Liver (tissue), 9 donors: ENCODE measurements around the gene KCNA2. TPM values are rescaled to one million over a fixed set of nuclear protein-coding genes. Genes with fewer than 3 reads are reported as not detected.

Experiments
- DNase-seq: peaks from one replicate; pipeline ENCODE4 v3.0.0-alpha.2; 2017; ENCODE audit warnings: low spot score
- H3K27ac ChIP-seq, 2 donors: one replicate each; pipeline ENCODE4 v1.7.0; 2013; ENCODE audit warnings: inconsistent platforms in 2 of 2, low read length in 2 of 2, control low read depth in 1 of 2, low read depth in 1 of 2, mild to moderate bottlenecking in 1 of 2
- H3K27me3 ChIP-seq, 4 donors: one replicate each; pipeline versions ENCODE4 v1.6.1 to v1.7.0; 2013; ENCODE audit warnings: low read length in 3 of 4, inconsistent platforms in 1 of 4, mild to moderate bottlenecking in 1 of 4, moderate library complexity in 1 of 4; ENCODE audit not compliant: control insufficient read depth in 4 of 4, insufficient read depth in 4 of 4
- H3K36me3 ChIP-seq, 4 donors: one replicate each; pipeline versions ENCODE4 v1.6.1 to v1.7.0; 2013; ENCODE audit warnings: low read length in 3 of 4, mild to moderate bottlenecking in 3 of 4, low read depth in 1 of 4, moderate library complexity in 1 of 4; ENCODE audit not compliant: control insufficient read depth in 4 of 4, insufficient read depth in 3 of 4
- H3K4me1 ChIP-seq, 4 donors: one replicate each; pipeline versions ENCODE4 v1.6.1 to v1.7.0; 2013; ENCODE audit warnings: low read length in 3 of 4, mild to moderate bottlenecking in 3 of 4, moderate library complexity in 1 of 4; ENCODE audit not compliant: control insufficient read depth in 4 of 4, insufficient read depth in 4 of 4
- H3K4me3 ChIP-seq, 3 donors: one replicate each; pipeline versions ENCODE4 v1.6.1 to v1.7.0; 2013; ENCODE audit warnings: low read length in 3 of 3, control low read depth in 1 of 3, low read depth in 1 of 3, mild to moderate bottlenecking in 1 of 3
- H3K9ac ChIP-seq, 2 donors: one replicate each; pipeline ENCODE4 v1.7.0; 2013; ENCODE audit warnings: low read length in 2 of 2, mild to moderate bottlenecking in 2 of 2, moderate library complexity in 2 of 2, control low read depth in 1 of 2, low read depth in 1 of 2
- H3K9me3 ChIP-seq, 4 donors: one replicate each; pipeline versions ENCODE4 v1.6.1 to v1.7.0; 2013; ENCODE audit warnings: low read length in 3 of 4; ENCODE audit not compliant: control insufficient read depth in 4 of 4
- EGR1 ChIP-seq, 2 donors: IDR thresholded peaks; 2 replicates each; pipeline ENCODE4 v1.6.1; 2016 to 2018; ENCODE audit warnings: antibody characterized with exemption in 2 of 2, low read depth in 2 of 2
- FOXA2 ChIP-seq: IDR thresholded peaks from 2 replicates; pipeline ENCODE4 v1.6.1; 2016; ENCODE audit warnings: antibody characterized with exemption
- GABPA ChIP-seq, 2 donors: IDR thresholded peaks in 1 of 2; conservative IDR thresholded peaks in 1 of 2; 2 replicates each; pipeline ENCODE4 v1.6.1; 2016; ENCODE audit warnings: antibody characterized with exemption in 2 of 2, mild to moderate bottlenecking in 1 of 2, moderate library complexity in 1 of 2
- HNF4A ChIP-seq, 2 donors: conservative IDR thresholded peaks; 2 replicates each; pipeline ENCODE4 v1.6.1; 2016; ENCODE audit warnings: antibody characterized with exemption in 2 of 2, mild to moderate bottlenecking in 2 of 2
- HNF4G ChIP-seq: IDR thresholded peaks from 2 replicates; pipeline ENCODE4 v1.6.1; 2016; ENCODE audit warnings: antibody characterized with exemption
- JUND ChIP-seq, 2 donors: IDR thresholded peaks; 2 replicates each; pipeline ENCODE4 v1.6.1; 2016; ENCODE audit warnings: antibody characterized with exemption in 2 of 2
- NR2F2 ChIP-seq: IDR thresholded peaks from 2 replicates; pipeline ENCODE4 v1.6.1; 2016; ENCODE audit warnings: antibody characterized with exemption
- RAD21 ChIP-seq, 2 donors: IDR thresholded peaks; 2 replicates each; pipeline ENCODE4 v1.6.1; 2016; ENCODE audit warnings: antibody characterized with exemption in 2 of 2, mild to moderate bottlenecking in 2 of 2
- RXRA ChIP-seq, 2 donors: IDR thresholded peaks; 2 replicates each; pipeline ENCODE4 v1.6.1; 2017 to 2018; ENCODE audit warnings: antibody characterized with exemption in 2 of 2, mild to moderate bottlenecking in 1 of 2
- SP1 ChIP-seq: IDR thresholded peaks from 2 replicates; pipeline ENCODE4 v1.6.1; 2018; ENCODE audit warnings: antibody characterized with exemption, mild to moderate bottlenecking
- TAF1 ChIP-seq: conservative IDR thresholded peaks from 2 replicates; pipeline ENCODE4 v1.6.1; 2016; ENCODE audit warnings: antibody characterized with exemption, mild to moderate bottlenecking
- YY1 ChIP-seq: IDR thresholded peaks from 2 replicates; pipeline ENCODE4 v1.6.1; 2016; ENCODE audit warnings: antibody characterized with exemption, mild to moderate bottlenecking
- WGBS: extraction: QIAGEN DNeasy Blood & Tissue Kit; methylation state at CpG from one replicate; pipeline ENCODE4 v1.1.7; 2013; 5-methylcytosine and 5-hydroxymethylcytosine counted together
- polyA plus RNA-seq, 2 donors: library from polyadenylated mRNA; stranded (reverse) in 1 of 2; unstranded in 1 of 2; fragments of 200-250 nt in 1 of 2; fragments of >200 nt in 1 of 2; fragmentation: Nextera tagmentation in 1 of 2; extraction: Ambion mirVana in 1 of 2; gene quantifications; one replicate each; pipeline versions ENCODE4 v1.2.1 to v1.2.3, GENCODE V29; 2013 to 2015
- total RNA-seq, 2 donors: library from RNA; depleted of rRNA; stranded (reverse); fragments of >200 nt; gene quantifications; one replicate each; pipeline ENCODE4 v1.2.3, GENCODE V29; 2014
- TF ChIP-seq, protein P1 (sequence below): IDR thresholded peaks from 2 replicates; pipeline ENCODE4 v1.6.1; 2016; ENCODE audit warnings: antibody characterized with exemption
- TF ChIP-seq, protein P2 (sequence below): IDR thresholded peaks from 2 replicates; pipeline ENCODE4 v1.6.1; 2016; ENCODE audit warnings: antibody characterized with exemption, mild to moderate bottlenecking
- TF ChIP-seq, protein P3 (sequence below): fragments of 150-350 bp; IDR thresholded peaks from 2 replicates; pipeline ENCODE4 v1.5.1; 2017; ENCODE audit warnings: improper control_type of control experiment, low read depth, low read length; ENCODE audit not compliant: missing input control
- TF ChIP-seq, protein P4 (sequence below): IDR thresholded peaks from 2 replicates; pipeline ENCODE4 v1.6.1; 2016; ENCODE audit warnings: antibody characterized with exemption
- TF ChIP-seq, protein P5 (sequence below): IDR thresholded peaks from 2 replicates; pipeline ENCODE4 v1.6.1; 2016; ENCODE audit warnings: antibody characterized with exemption
- donor health status: healthy.
- donor health status: healthy.
- donor health status: healthy.
- donor health status: healthy.
- donor health status: healthy.

The KCNA2 gene
- total and polyA plus RNA-seq, 4 donors, result 0.02 to 0.08 TPM; not detected in 2

DNA sequence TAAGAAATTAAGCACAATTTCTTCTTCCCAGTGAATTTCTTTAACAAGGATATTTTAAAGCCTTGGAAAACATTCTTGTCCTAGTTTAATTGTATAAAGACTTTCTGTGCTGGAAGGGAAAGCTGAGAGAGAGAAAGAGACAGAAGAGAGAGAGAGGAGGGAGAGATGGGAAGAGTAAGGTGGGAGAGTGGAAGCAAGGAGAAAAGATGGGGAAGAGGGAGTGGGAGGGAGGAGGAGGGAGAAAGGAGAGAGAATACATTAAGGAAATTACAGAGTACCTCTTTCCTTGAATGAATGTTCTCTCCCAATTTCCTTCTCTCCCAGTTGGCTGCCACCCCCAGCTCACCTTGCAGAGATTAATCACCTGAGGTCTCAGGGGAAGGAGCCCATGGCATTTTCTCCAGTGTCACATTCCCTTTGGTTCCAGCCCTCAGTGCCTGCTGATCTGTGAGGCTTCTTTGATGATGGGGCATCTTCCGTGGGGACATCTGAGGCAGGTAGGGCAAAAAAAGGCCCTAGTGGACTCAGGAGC, 54.8 kb downstream of the KCNA2 start:
- Histone ChIP-seq H3K9me3 (no peaks in the 10 kb centered on the region), H3K27me3 (peaks cover 4 to 6% (median 5%) of the 10 kb centered on the region in 4 donors)

More for the DNA sequence above, 54.8 kb downstream of the KCNA2 start:
- no peak overlapping the region for H3K27ac ChIP-seq
- peaks cover 0 to 5% (median under 1%) of the 10 kb centered on the region in 4 donors for H3K4me1 ChIP-seq
- no peak overlapping the region for H3K9ac ChIP-seq
- 72% methylated on average over 1 of the region's 1 CpG for WGBS
- no peak for DNase-seq
- TF ChIP-seq RAD21 (IDR thresholded peaks at IDR 0.05) (no peak), EGR1 (IDR thresholded peaks at IDR 0.05; ENCODE audit: low read depth in 2 of 2) (no peak), JUND (IDR thresholded peaks at IDR 0.05) (no peak), RXRA (IDR thresholded peaks at IDR 0.05) (no peak), SP1 (no peak), HNF4G (no peak), FOXA2 (no peak), YY1 (no peak), TAF1 (no peak), HNF4A (conservative IDR thresholded peaks at IDR 0.05) (no peak), GABPA (IDR thresholded peaks at IDR 0.05 in 1 of 2, conservative IDR thresholded peaks at IDR 0.05 in 1 of 2) (no peak), NR2F2 (no peak)
- TF ChIP-seq, protein P1, sequence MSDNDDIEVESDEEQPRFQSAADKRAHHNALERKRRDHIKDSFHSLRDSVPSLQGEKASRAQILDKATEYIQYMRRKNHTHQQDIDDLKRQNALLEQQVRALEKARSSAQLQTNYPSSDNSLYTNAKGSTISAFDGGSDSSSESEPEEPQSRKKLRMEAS, result no peak
- TF ChIP-seq, protein P2, sequence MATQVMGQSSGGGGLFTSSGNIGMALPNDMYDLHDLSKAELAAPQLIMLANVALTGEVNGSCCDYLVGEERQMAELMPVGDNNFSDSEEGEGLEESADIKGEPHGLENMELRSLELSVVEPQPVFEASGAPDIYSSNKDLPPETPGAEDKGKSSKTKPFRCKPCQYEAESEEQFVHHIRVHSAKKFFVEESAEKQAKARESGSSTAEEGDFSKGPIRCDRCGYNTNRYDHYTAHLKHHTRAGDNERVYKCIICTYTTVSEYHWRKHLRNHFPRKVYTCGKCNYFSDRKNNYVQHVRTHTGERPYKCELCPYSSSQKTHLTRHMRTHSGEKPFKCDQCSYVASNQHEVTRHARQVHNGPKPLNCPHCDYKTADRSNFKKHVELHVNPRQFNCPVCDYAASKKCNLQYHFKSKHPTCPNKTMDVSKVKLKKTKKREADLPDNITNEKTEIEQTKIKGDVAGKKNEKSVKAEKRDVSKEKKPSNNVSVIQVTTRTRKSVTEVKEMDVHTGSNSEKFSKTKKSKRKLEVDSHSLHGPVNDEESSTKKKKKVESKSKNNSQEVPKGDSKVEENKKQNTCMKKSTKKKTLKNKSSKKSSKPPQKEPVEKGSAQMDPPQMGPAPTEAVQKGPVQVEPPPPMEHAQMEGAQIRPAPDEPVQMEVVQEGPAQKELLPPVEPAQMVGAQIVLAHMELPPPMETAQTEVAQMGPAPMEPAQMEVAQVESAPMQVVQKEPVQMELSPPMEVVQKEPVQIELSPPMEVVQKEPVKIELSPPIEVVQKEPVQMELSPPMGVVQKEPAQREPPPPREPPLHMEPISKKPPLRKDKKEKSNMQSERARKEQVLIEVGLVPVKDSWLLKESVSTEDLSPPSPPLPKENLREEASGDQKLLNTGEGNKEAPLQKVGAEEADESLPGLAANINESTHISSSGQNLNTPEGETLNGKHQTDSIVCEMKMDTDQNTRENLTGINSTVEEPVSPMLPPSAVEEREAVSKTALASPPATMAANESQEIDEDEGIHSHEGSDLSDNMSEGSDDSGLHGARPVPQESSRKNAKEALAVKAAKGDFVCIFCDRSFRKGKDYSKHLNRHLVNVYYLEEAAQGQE, result no peak
- TF ChIP-seq, protein P3, sequence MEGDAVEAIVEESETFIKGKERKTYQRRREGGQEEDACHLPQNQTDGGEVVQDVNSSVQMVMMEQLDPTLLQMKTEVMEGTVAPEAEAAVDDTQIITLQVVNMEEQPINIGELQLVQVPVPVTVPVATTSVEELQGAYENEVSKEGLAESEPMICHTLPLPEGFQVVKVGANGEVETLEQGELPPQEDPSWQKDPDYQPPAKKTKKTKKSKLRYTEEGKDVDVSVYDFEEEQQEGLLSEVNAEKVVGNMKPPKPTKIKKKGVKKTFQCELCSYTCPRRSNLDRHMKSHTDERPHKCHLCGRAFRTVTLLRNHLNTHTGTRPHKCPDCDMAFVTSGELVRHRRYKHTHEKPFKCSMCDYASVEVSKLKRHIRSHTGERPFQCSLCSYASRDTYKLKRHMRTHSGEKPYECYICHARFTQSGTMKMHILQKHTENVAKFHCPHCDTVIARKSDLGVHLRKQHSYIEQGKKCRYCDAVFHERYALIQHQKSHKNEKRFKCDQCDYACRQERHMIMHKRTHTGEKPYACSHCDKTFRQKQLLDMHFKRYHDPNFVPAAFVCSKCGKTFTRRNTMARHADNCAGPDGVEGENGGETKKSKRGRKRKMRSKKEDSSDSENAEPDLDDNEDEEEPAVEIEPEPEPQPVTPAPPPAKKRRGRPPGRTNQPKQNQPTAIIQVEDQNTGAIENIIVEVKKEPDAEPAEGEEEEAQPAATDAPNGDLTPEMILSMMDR, result no peak
- TF ChIP-seq, protein P4, sequence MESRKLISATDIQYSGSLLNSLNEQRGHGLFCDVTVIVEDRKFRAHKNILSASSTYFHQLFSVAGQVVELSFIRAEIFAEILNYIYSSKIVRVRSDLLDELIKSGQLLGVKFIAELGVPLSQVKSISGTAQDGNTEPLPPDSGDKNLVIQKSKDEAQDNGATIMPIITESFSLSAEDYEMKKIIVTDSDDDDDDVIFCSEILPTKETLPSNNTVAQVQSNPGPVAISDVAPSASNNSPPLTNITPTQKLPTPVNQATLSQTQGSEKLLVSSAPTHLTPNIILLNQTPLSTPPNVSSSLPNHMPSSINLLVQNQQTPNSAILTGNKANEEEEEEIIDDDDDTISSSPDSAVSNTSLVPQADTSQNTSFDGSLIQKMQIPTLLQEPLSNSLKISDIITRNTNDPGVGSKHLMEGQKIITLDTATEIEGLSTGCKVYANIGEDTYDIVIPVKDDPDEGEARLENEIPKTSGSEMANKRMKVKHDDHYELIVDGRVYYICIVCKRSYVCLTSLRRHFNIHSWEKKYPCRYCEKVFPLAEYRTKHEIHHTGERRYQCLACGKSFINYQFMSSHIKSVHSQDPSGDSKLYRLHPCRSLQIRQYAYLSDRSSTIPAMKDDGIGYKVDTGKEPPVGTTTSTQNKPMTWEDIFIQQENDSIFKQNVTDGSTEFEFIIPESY, result no peak
- TF ChIP-seq, protein P5, sequence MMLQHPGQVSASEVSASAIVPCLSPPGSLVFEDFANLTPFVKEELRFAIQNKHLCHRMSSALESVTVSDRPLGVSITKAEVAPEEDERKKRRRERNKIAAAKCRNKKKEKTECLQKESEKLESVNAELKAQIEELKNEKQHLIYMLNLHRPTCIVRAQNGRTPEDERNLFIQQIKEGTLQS, result no peak
- no peaks in the 10 kb centered on the region for H3K36me3 ChIP-seq
- no peak overlapping the region for H3K4me3 ChIP-seq
